ENCODE measurements around the gene EML1.

The EML1 gene

DNA sequence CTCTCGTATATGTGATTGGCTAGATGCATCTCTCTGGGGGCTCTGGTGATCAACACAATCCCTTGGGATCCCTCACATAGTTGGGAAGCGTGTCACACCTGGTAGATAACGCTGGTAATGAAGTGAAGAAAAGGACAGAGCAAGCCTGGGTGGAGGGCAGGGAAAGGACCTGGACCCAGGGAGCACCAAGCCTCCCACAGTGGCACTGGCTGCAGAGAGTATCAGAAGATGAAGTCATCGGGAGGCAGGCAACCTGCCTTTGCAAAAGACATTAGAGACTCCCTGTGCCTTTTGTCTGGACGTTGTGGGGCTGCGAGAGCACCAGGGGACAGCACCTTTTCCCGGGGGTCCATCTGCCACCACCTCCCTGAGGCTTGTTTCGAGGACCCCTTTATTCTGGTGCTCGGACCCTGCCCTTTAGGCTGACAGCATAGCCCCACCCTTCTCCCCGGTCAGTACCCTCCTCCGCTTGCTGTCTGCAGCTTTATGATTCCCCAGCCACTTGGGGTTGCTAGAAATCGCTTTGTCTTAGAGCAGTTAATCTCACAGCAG is 116.4 kb downstream of the EML1 start:
- H3K4me1 ChIP-seq (ENCODE audit: control insufficient read depth in 1 of 2, insufficient read depth in 1 of 2, low read depth in 1 of 2, low read length in 1 of 2), result no peaks in the 10 kb centered on the region
- H3K4me3 ChIP-seq (ENCODE audit: low read depth in 1 of 2, low read length in 1 of 2), result no peak overlapping the region
- no peak overlapping the region for H3K27ac ChIP-seq
- H3K9me3 ChIP-seq, result no peaks in the 10 kb centered on the region
- TF ChIP-seq, protein P1, sequence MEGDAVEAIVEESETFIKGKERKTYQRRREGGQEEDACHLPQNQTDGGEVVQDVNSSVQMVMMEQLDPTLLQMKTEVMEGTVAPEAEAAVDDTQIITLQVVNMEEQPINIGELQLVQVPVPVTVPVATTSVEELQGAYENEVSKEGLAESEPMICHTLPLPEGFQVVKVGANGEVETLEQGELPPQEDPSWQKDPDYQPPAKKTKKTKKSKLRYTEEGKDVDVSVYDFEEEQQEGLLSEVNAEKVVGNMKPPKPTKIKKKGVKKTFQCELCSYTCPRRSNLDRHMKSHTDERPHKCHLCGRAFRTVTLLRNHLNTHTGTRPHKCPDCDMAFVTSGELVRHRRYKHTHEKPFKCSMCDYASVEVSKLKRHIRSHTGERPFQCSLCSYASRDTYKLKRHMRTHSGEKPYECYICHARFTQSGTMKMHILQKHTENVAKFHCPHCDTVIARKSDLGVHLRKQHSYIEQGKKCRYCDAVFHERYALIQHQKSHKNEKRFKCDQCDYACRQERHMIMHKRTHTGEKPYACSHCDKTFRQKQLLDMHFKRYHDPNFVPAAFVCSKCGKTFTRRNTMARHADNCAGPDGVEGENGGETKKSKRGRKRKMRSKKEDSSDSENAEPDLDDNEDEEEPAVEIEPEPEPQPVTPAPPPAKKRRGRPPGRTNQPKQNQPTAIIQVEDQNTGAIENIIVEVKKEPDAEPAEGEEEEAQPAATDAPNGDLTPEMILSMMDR (IDR thresholded peaks at IDR 0.05), result no peak
- H3K27me3 ChIP-seq, result peaks cover 22% of the 10 kb centered on the region
- H3K36me3 ChIP-seq, result no peaks in the 10 kb centered on the region

DNA sequence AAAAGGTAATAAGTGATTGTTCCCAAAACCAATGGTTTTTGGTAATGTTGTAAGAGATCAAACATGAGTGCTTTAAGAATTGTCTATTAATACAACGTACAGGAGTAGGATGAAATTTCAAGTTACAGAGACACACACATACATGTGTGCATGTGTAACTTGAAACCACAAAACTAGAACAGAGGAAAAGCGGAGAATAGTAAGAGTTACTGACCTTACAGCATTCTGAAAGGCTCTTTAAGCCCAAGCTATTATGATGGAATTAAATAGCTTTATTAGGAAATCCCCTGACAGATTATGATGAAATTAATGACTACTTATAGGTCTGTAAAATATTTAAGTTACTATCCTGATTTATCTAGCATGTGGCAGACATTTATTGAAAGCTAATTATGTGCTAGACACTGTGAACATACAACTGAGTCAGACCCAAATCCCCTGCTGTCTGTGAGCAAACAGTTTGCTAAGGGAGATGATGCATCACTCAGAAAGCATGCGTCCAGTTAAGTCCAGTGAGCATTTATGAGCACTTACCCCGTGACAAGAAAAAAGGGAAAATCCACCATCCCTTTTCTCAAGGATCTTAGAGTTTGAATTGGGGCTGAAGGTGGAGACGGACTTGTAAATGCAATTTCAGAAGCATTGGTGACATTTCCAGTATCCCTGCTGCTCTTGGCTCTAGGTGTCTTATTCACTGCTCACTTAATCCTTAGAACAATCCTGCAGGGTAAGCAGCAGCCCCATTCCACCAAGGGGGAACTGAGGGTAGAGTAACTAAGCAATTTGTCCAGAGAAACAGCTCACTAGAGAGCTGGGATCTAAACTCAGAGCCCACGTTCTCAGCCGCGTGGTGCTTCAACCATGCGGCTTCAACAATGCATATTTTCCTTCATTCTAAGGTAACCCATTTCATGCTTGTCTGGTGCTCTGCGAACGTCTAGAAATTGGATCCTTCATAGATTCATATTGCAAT is 117.4 kb downstream of the EML1 start:
- Histone ChIP-seq H3K4me1 (ENCODE audit: control insufficient read depth in 1 of 2, insufficient read depth in 1 of 2, low read depth in 1 of 2, low read length in 1 of 2) (no peaks in the 10 kb centered on the region), H3K27ac (no peak overlapping the region), H3K27me3 (peaks cover 31% of the 10 kb centered on the region), H3K9me3 (no peaks in the 10 kb centered on the region), H3K36me3 (no peaks in the 10 kb centered on the region), H3K4me3 (ENCODE audit: low read depth in 1 of 2, low read length in 1 of 2) (no peak overlapping the region)
- TF ChIP-seq, protein P1 (IDR thresholded peaks at IDR 0.05), result no peak

DNA sequence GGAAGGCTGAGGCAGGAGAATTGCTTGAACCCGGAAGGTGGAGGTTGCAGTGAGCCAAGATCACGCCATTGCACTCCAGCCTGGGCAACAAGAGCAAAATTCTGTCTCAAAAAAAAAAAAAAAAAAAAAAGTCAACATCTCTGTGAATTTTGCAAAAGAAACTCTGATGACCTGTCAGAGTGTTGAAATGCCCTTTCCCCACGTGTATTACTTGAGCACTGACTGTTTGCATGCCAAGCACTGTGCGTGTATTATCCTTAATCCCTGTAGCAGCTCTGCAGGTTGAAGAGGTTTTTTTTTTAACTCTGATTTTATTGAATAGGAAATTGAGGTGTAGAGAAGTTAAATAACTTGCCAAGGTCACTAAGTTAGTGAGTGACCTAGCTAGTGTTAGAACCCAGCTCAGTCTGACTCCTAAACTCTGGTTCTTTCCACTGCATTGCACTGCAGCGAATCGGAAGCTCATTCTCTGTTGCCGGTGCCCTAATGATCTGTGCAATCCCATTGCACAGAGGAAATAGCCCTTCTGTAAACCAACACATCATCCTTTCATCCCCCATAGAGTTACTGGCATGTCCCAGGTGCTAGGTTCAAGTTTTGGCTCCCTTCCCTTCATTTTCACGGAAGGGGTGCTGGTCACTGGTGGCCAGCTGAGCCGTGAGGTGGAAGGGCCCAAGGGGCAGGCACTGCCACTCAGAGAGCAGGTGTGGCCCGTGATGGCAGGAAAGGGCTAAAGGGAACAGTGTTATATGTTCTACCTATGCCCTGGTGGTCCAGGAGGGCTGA is 122.3 kb downstream of the EML1 start:
- H3K4me1 ChIP-seq (ENCODE audit: control insufficient read depth in 1 of 2, insufficient read depth in 1 of 2, low read depth in 1 of 2, low read length in 1 of 2), result no peaks in the 10 kb centered on the region
- peaks cover 47% of the 10 kb centered on the region for H3K27me3 ChIP-seq
- no peaks in the 10 kb centered on the region for H3K36me3 ChIP-seq
- no peak overlapping the region for H3K27ac ChIP-seq
- H3K9me3 ChIP-seq, result no peaks in the 10 kb centered on the region
- H3K4me3 ChIP-seq (ENCODE audit: low read depth in 1 of 2, low read length in 1 of 2), result no peak overlapping the region
- TF ChIP-seq, protein P1 (IDR thresholded peaks at IDR 0.05), result no peak

DNA sequence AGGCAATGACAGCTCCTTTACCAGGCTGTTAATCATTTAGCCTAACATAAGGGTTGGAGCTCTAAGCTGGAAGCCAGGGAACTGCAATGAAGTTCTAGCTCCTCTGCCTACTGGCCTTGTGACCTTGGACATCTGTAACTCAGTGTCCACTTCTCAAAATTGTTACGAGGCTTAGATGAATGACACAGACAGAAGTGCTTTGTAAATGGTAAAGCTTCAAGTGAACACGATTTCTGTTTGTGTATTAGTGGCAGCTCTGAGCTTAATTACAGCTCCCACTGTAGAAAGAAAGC is 122.8 kb downstream of the EML1 start:
- H3K36me3 ChIP-seq, result no peaks in the 10 kb centered on the region
- no peaks in the 10 kb centered on the region for H3K4me1 ChIP-seq (ENCODE audit: control insufficient read depth in 1 of 2, insufficient read depth in 1 of 2, low read depth in 1 of 2, low read length in 1 of 2)
- TF ChIP-seq, protein P1 (IDR thresholded peaks at IDR 0.05), result no peak
- no peak overlapping the region for H3K4me3 ChIP-seq (ENCODE audit: low read depth in 1 of 2, low read length in 1 of 2)
- no peaks in the 10 kb centered on the region for H3K9me3 ChIP-seq
- no peak overlapping the region for H3K27ac ChIP-seq
- H3K27me3 ChIP-seq, result peaks cover 43% of the 10 kb centered on the region

DNA sequence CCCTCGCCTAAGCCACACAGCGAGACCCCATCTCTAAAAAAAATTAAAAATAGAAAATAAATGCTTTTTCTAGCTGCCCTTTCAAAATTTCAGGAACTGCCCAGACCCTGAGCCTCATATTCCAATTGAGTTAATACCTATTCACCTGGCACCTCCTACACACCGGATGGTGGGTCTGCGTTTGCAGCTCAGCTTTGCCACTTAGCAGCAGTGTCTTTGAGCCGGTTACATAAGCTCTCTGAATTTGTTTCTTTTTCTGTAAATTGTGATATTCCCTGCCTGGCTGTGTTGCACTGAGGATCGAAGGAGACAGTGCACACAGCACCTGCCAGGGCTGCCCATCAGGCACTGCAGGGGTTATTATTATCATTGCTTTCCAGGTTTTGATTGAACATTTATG is 125.6 kb downstream of the EML1 start:
- no peak overlapping the region for H3K4me3 ChIP-seq (ENCODE audit: low read depth in 1 of 2, low read length in 1 of 2)

More for the DNA sequence above, 125.6 kb downstream of the EML1 start:
- Histone ChIP-seq H3K36me3 (no peaks in the 10 kb centered on the region), H3K27ac (no peak overlapping the region), H3K9me3 (no peaks in the 10 kb centered on the region), H3K27me3 (peaks cover 46% of the 10 kb centered on the region), H3K4me1 (ENCODE audit: control insufficient read depth in 1 of 2, insufficient read depth in 1 of 2, low read depth in 1 of 2, low read length in 1 of 2) (no peaks in the 10 kb centered on the region)
- TF ChIP-seq, protein P1 (IDR thresholded peaks at IDR 0.05), result no peak

Measured in neutrophil (primary cell).